ENCODE data around the gene KCTD17. TPM values are rescaled to one million over a fixed set of nuclear protein-coding genes. Genes with fewer than 3 reads are reported as not detected.

KCTD17 gene
- total and polyA plus RNA-seq, 10 donors = 10.7 to 27.5 (median 17.3) TPM

- H3K36me3 ChIP-seq = no peaks in the 10 kb centered on the region
- DNase-seq = no peak
- H3K27ac ChIP-seq = no peak overlapping the region
- no peaks in the 10 kb centered on the region for H3K9me3 ChIP-seq
- intact Hi-C loops (cut with DNase I; ENCODE audit: low total_unique reads) = no loop called here
- peaks cover 0 to 5% (median 0%) of the 10 kb centered on the region in 6 donors for H3K4me1 ChIP-seq
- WGBS, 5 donors = 64 to 81% (median 74%) methylated on average over 10 of the region's 10 CpGs
- H3K4me3 ChIP-seq = no peak overlapping the region
- no peak for TF ChIP-seq CTCF (IDR thresholded peaks at IDR 0.05 in 8 of 11, conservative IDR thresholded peaks at IDR 0.05 in 3 of 11)
- no peak for TF ChIP-seq POLR2AphosphoS5 (IDR thresholded peaks at IDR 0.05)
- TF ChIP-seq POLR2A (IDR thresholded peaks at IDR 0.05) = no peak
- H3K27me3 ChIP-seq (replicated peaks in 1 of 7) = peaks cover 0 to 36% (median 6%) of the 10 kb centered on the region in 7 donors
Observed at GRCh38 chr22:37101311-37102066, 49.9 kb downstream of the KCTD17 start.

GRCh38 chr22:37103151-37103550 is 51.6 kb downstream of the KCTD17 start:
- intact Hi-C loops (cut with DNase I; ENCODE audit: low total_unique reads) = no loop called here
- no peaks in the 10 kb centered on the region for H3K9me3 ChIP-seq
- H3K4me1 ChIP-seq = peaks cover 0 to 5% (median 0%) of the 10 kb centered on the region in 6 donors
- H3K27ac ChIP-seq = no peak overlapping the region
- TF ChIP-seq POLR2AphosphoS5 (IDR thresholded peaks at IDR 0.05) (no peak), CTCF (IDR thresholded peaks at IDR 0.05 in 8 of 11, conservative IDR thresholded peaks at IDR 0.05 in 3 of 11) (no peak), POLR2A (IDR thresholded peaks at IDR 0.05) (no peak)
- H3K36me3 ChIP-seq = no peaks in the 10 kb centered on the region
- H3K27me3 ChIP-seq (replicated peaks in 1 of 7) = peaks cover 0 to 26% (median 0%) of the 10 kb centered on the region in 7 donors
- H3K4me3 ChIP-seq = no peak overlapping the region
- DNase-seq = no peak
- WGBS, 5 donors = 55 to 76% (median 67%) methylated on average over 7 to 18 of the region's 18 CpGs

- Histone ChIP-seq H3K27me3 (replicated peaks in 1 of 7) (peaks cover 0 to 24% (median 0%) of the 10 kb centered on the region in 7 donors), H3K4me1 (peaks cover 0 to 5% (median 0%) of the 10 kb centered on the region in 6 donors), H3K9me3 (no peaks in the 10 kb centered on the region), H3K27ac (no peak overlapping the region), H3K36me3 (no peaks in the 10 kb centered on the region), H3K4me3 (no peak overlapping the region)
- 65 to 77% (median 69%) methylated on average over 13 to 14 of the region's 14 CpGs for WGBS, 5 donors
- intact Hi-C loops (cut with DNase I; ENCODE audit: low total_unique reads) = no loop called here
- no peak for DNase-seq
- no peak for TF ChIP-seq POLR2AphosphoS5 (IDR thresholded peaks at IDR 0.05)
Observed at GRCh38 chr22:37103656-37104452, 52.3 kb downstream of the KCTD17 start.

GRCh38 chr22:37105154-37105553 is 53.6 kb downstream of the KCTD17 start:
- WGBS, 5 donors = 26 to 32% (median 30%) methylated on average over 7 of the region's 7 CpGs
- intact Hi-C loops (cut with DNase I; ENCODE audit: low total_unique reads) = no loop called here
- no peak overlapping the region for H3K4me3 ChIP-seq
- peaks cover 0 to 5% (median 0%) of the 10 kb centered on the region in 6 donors for H3K4me1 ChIP-seq
- DNase-seq = no peak
- H3K27me3 ChIP-seq (replicated peaks in 1 of 7) = peaks cover 0 to 21% (median 0%) of the 10 kb centered on the region in 7 donors
- no peaks in the 10 kb centered on the region for H3K9me3 ChIP-seq
- TF ChIP-seq POLR2AphosphoS5 (IDR thresholded peaks at IDR 0.05) = no peak
- no peak for TF ChIP-seq POLR2A (IDR thresholded peaks at IDR 0.05)
- TF ChIP-seq CTCF (IDR thresholded peaks at IDR 0.05 in 8 of 11, conservative IDR thresholded peaks at IDR 0.05 in 3 of 11) = no peak
- H3K27ac ChIP-seq = no peak overlapping the region
- no peaks in the 10 kb centered on the region for H3K36me3 ChIP-seq
